Upper lobe of left lung (tissue), 6 donors: ENCODE data around the gene S100Z. TPM values are rescaled to one million over a fixed set of nuclear protein-coding genes. Genes with fewer than 3 reads are reported as not detected.
A peak's percentile ranks its signal among the peaks of the same experiment; 100 is the strongest.

Experiments used
- ATAC-seq, 2 donors: fragments of 200-7000 bp; cut with Tn5 transposase; one replicate each; pipeline ENCODE4 v1.9.1; 2022; ENCODE audit warnings: mild to moderate bottlenecking in 2 of 2, moderate library complexity in 2 of 2; ENCODE audit not compliant: low FRiP score in 2 of 2
- DNase-seq, 2 donors: peaks; one replicate each; pipeline ENCODE4 v3.0.0-alpha.2; 2019 to 2020
- H3K27ac ChIP-seq, 4 donors: fragments of 200-600 bp; sonication (generic); one replicate each; pipeline ENCODE4 v1.5.1; 2016 to 2019
- H3K27me3 ChIP-seq, 4 donors: fragments of 200-600 bp; sonication (generic); one replicate each; pipeline ENCODE4 v1.5.1; 2017 to 2019
- H3K36me3 ChIP-seq, 4 donors: fragments of 200-600 bp; sonication (generic); one replicate each; pipeline ENCODE4 v1.5.1; 2016 to 2019
- H3K4me1 ChIP-seq, 4 donors: fragments of 200-600 bp; sonication (generic); one replicate each; pipeline ENCODE4 v1.5.1; 2018 to 2019
- H3K4me3 ChIP-seq, 4 donors: fragments of 200-600 bp; sonication (generic); one replicate each; pipeline ENCODE4 v1.5.1; 2017 to 2019; ENCODE audit warnings: mild to moderate bottlenecking in 2 of 4, moderate library complexity in 1 of 4
- H3K9me3 ChIP-seq, 4 donors: fragments of 200-600 bp; sonication (generic); one replicate each; pipeline ENCODE4 v1.5.1; 2018 to 2019
- EP300 ChIP-seq, 4 donors: sonication (generic); formaldehyde crosslinking; IDR thresholded peaks; one replicate each; pipeline ENCODE4 v1.5.1; 2017; ENCODE audit warnings: antibody characterized with exemption in 4 of 4, control low read depth in 2 of 4
- POLR2A ChIP-seq, 4 donors: fragments of 450-650 bp; IDR thresholded peaks; one replicate each; pipeline ENCODE4 v1.5.1; 2016 to 2017; ENCODE audit warnings: antibody characterized with exemption in 4 of 4, mild to moderate bottlenecking in 2 of 4
- POLR2AphosphoS5 ChIP-seq, 2 donors: sonication (generic); formaldehyde crosslinking; IDR thresholded peaks; one replicate each; pipeline ENCODE4 v1.5.1; 2017; ENCODE audit warnings: antibody characterized with exemption in 2 of 2
- WGBS, 2 donors: methylation state at CpG; one replicate each; pipeline ENCODE4 v1.1.5; 2017 to 2018; 5-methylcytosine and 5-hydroxymethylcytosine counted together
- total RNA-seq, 6 donors: library from RNA; depleted of rRNA in 4 of 6; stranded (reverse); fragments of >200 nt in 4 of 6; gene quantifications; one replicate each; pipeline versions ENCODE4 v1.1.0 to v1.2.1, GENCODE V29; 2016 to 2021
- TF ChIP-seq, protein P1 (sequence below), 6 experiments: fragments of 450-650 bp in 4 of 6; fragments of 200-600 bp in 2 of 6; sonication (generic) in 2 of 6; IDR thresholded peaks; one replicate each; pipeline ENCODE4 v1.5.1; 2016 to 2019; ENCODE audit warnings: antibody characterized with exemption in 6 of 6
- donor health status: DM: no; HTN: no; CAD: no; lungs with moderate emphysema.
- donor health status: DM: no; HTN: yes; CAD: no; lungs with severe emphysema.

S100Z gene
- 1 to 10 TPM in 2 of 6 donors, under 1 TPM in 2, not detected in 2; 0.37 to 2.1 (median 0.82) TPM for total RNA-seq

DNA sequence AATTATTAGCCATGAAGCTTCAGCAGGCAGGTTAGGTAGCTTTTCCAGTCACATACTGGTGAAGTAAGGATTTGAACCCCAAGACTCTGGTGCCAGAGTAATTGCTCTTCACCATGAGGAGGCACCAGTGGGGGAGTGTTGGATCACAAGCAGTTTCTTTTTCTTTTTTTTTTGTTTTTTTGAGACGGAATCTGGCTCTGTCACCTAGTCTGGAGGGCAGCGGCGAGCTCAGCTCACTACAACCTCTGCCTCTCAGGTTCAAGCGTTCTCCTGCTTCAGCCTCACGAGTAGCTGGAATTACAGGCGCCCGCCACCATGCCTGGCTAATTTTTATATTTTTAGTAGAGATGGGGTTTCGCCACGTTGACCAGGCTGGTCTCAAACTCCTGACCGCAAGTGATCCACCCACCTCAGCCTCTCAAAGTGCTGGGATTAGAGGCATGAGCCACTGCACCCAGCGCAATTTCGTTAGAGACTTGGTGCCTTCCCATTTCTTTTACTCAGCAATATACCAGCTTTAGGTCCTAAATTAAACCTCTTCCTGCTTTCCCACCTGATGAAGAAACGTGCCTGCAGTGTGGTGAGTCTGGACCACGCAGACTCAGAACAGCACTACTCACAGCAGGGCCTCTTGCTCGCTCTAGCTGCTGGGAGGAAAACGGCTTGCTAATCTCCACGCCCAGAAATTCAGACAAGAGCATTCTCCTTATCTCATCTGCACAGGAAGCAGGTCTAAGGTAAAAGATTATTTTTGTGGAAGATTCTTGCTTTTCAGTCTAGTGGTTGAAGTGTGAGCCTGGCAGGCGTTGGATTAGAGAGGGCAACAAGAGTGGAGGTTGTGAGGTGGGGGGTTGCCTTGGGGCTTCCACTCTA lies at the start of gene S100Z:
TSS of gene S100Z (plus strand) at position 596 of the 873 bp plus-strand sequence. CDS start 25,346 bp downstream, outside the sequence.
- Histone ChIP-seq H3K27me3 (no peaks in the 10 kb centered on the region), H3K4me1 (peaks cover 0 to 3% (median 2%) of the 10 kb centered on the region in 4 donors), H3K9me3 (no peaks in the 10 kb centered on the region), H3K27ac (peak within 1 kb of the TSS in 2 of 4 donors; percentile 56 to 58), H3K4me3 (no peak within 1 kb of the TSS), H3K36me3 (no peaks in the 10 kb centered on the region)
- no peak for DNase-seq
- TF ChIP-seq, protein P1, sequence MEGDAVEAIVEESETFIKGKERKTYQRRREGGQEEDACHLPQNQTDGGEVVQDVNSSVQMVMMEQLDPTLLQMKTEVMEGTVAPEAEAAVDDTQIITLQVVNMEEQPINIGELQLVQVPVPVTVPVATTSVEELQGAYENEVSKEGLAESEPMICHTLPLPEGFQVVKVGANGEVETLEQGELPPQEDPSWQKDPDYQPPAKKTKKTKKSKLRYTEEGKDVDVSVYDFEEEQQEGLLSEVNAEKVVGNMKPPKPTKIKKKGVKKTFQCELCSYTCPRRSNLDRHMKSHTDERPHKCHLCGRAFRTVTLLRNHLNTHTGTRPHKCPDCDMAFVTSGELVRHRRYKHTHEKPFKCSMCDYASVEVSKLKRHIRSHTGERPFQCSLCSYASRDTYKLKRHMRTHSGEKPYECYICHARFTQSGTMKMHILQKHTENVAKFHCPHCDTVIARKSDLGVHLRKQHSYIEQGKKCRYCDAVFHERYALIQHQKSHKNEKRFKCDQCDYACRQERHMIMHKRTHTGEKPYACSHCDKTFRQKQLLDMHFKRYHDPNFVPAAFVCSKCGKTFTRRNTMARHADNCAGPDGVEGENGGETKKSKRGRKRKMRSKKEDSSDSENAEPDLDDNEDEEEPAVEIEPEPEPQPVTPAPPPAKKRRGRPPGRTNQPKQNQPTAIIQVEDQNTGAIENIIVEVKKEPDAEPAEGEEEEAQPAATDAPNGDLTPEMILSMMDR (IDR thresholded peaks at IDR 0.05): no peak
- WGBS, 2 donors: 63 to 80% methylated on average over 18 of the region's 18 CpGs
- no peak for ATAC-seq

- ATAC-seq (no peak), DNase-seq (no peak)
- H3K9me3 ChIP-seq: no peaks in the 10 kb centered on the region
- H3K4me3 ChIP-seq: no peak overlapping the region
- no peaks in the 10 kb centered on the region for H3K27me3 ChIP-seq
- no peaks in the 10 kb centered on the region for H3K36me3 ChIP-seq
- TF ChIP-seq POLR2AphosphoS5 (IDR thresholded peaks at IDR 0.05): no peak
- TF ChIP-seq, protein P1 (IDR thresholded peaks at IDR 0.05): no peak
- TF ChIP-seq EP300 (IDR thresholded peaks at IDR 0.05): no peak
- no peak for TF ChIP-seq POLR2A (IDR thresholded peaks at IDR 0.05)
- H3K27ac ChIP-seq: no peak overlapping the region
- H3K4me1 ChIP-seq: peaks cover 0 to 4% (median 0%) of the 10 kb centered on the region in 4 donors
- 96 to 100% methylated on average over 3 of the region's 3 CpGs for WGBS, 2 donors
These were observed 49.2 kb upstream of the S100Z start for GRCh38 chr5:76800579-76800978.

DNA sequence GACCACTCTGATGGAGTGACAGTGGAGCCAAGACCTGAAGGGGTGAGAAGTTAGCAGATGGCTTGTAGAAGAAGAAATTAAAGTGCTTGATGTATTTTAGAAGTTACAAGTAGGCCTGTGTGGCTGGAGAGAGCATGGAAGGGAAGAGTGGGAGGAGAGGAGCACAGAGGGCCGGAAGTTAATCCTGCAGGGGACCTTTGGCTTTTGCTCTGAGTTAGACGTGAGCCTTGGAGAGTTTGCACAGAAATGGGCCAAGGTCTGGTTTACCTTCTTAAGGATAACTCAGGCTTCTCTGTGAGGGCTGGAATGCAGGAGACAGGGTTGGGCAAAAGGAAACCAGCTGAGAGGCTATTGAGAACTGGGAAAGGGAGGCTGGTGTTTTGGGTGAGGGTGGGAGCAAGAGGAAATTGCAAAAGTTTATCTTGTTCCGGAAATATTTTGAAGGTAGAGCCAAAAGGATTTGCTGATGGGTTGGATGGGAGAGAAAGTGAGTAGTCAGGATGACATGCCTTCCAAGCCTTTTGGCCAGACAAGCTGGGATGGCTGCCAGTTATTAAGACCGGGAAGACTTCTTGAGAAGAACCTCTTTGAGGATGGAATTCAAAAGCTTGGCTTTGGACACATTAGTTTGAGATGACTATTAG lies 48.5 kb upstream of the S100Z start:
- WGBS, 2 donors: 45 to 47% methylated on average over 4 of the region's 4 CpGs
- no peak for TF ChIP-seq POLR2AphosphoS5 (IDR thresholded peaks at IDR 0.05)
- TF ChIP-seq, protein P1 (IDR thresholded peaks at IDR 0.05): no peak
- TF ChIP-seq POLR2A (IDR thresholded peaks at IDR 0.05): no peak
- TF ChIP-seq EP300 (IDR thresholded peaks at IDR 0.05): no peak
- no peaks in the 10 kb centered on the region for H3K36me3 ChIP-seq
- no peaks in the 10 kb centered on the region for H3K27me3 ChIP-seq
- no peak overlapping the region for H3K27ac ChIP-seq
- DNase-seq (no peak), ATAC-seq (peak in 1 of 2 donors; percentile 81)
- H3K9me3 ChIP-seq: no peaks in the 10 kb centered on the region
- no peak overlapping the region for H3K4me3 ChIP-seq
- peaks cover 0 to 4% (median 0%) of the 10 kb centered on the region in 4 donors for H3K4me1 ChIP-seq

- DNase-seq: no peak
- H3K36me3 ChIP-seq: no peaks in the 10 kb centered on the region
- H3K27me3 ChIP-seq: no peaks in the 10 kb centered on the region
- 80% methylated on average over 3 of the region's 3 CpGs for WGBS, 2 donors
- no peak overlapping the region for H3K4me3 ChIP-seq
- peak in 1 of 2 donors; percentile 12 for ATAC-seq
- peaks cover 0 to 4% (median 0%) of the 10 kb centered on the region in 4 donors for H3K4me1 ChIP-seq
- TF ChIP-seq POLR2AphosphoS5 (IDR thresholded peaks at IDR 0.05) (no peak), POLR2A (IDR thresholded peaks at IDR 0.05) (no peak), EP300 (IDR thresholded peaks at IDR 0.05) (no peak)
- TF ChIP-seq, protein P1 (IDR thresholded peaks at IDR 0.05): no peak
- H3K27ac ChIP-seq: no peak overlapping the region
- no peaks in the 10 kb centered on the region for H3K9me3 ChIP-seq
These were observed 48.0 kb upstream of the S100Z start for GRCh38 chr5:76801803-76802195.
